GM18526 (cell line): ENCODE measurements around the gene GET4.

Experiments used
- POLR2A ChIP-seq: IDR thresholded peaks from 3 replicates; pipeline ENCODE4 v1.6.1; 2011; ENCODE audit not compliant: insufficient read length; ENCODE audit errors: extremely low read depth

GET4 gene

DNA sequence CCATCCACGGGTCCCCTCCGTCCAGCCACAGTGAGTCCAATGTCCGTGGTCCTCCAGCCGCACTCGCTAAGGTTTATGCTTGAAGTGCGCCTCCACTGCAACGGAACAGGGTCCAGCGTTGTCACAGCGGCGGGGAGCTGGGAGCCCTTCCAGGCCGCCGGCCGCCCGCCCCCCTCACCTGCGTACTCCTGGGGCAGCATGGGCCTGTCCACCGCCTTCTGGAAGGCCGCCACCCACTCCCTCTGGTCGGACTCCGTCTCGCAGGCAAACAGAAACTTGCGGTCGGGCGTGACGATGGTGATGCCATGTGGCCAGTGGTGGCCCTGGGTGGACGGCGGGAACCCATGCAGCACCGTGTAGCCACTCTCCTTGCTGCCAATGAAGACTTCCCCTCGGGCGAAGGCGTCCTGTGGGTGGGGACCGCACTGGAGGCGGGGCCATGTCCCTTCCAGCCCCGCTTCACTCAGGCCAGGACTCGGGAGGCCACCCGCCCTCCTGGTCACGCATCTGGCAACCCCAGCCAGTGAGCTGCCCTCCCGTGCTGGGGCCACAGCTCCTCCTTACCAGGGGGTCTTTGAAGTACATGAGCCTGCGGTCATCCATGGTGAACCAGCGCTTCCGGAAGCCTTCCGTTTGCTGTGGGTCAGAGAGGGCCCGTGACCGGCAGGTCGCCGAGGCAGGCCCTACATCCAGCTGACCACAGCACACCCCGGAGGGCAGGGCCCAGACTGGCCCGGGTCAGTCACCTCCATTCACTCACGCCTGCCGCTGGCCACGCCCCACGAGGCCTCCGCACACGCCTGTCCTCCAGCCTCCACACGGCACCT is 22.7 kb downstream of the GET4 start:
- TF ChIP-seq POLR2A, result no peak

DNA sequence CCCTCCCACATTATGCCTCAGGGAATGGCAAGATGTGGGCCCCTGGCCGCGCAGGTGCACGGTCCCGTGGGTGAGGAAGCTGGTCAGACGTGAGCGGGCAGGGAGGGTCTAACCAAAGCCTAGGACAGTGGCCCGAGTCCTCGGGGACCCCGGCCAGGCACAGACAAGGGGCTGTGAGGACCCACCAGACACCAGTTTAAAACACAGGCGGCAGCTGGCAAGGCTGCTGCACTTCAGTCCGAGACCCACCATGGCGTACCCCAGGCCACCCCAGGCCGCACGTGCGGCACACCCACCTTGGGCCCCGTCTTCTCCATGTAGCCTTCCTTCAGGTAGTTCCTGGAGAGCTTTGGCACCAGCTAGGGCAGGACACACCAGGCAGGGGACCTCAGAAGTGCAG is 23.5 kb downstream of the GET4 start:
- TF ChIP-seq POLR2A, result no peak

DNA sequence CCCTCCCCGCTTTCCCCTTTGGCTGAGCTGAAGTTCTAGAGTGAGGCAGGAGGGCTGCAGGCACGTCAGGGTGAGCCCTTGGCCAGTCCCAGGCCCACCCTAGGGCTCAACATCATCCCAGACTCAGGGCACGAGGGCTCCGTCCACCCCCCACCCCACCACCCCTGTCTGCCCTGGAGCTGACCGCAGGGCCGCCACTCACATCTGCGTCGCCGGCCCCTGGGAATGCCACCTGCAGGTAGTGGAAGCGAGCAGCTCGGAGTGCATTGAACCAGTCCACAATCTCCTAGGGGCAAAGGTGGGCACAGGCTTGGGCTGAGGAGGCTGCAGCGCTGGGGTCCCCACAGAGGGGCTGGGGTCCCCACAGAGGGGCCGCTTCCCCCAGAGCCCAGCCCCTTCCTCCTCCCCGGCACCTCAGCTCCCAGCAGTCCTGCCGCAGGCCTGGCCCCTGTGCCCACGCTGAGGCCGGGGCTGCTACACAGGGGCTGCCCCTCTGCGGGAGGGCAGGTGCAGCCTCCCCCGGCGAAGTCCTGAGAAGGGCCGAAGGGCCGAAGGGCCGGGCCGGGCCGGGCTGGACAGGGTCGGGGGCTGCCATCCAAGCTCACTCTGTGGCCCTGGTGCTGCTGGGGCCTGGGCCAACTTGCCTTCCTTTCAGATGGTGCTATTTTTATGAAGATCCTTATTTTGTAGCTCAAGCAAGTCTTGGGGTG is 24.1 kb downstream of the GET4 start:
- no peak for TF ChIP-seq POLR2A

DNA sequence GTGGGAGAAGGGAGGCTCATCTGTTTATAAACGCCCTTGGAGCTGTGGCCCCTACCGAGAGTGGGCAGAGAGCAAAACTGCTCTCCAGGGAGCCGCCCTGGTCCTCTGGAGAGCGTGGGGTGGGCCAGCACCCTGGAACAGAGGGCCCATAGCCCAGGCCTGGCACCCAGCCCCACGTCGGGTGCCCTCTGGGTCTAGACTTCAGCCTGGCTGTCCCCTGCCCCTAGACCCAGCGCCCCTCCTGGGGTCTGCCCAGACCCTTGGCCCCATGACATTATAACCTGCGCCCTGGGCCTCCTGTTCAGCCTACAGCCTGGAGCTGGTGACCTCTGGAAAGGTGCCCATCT is 24.7 kb downstream of the GET4 start:
- TF ChIP-seq POLR2A, result no peak

DNA sequence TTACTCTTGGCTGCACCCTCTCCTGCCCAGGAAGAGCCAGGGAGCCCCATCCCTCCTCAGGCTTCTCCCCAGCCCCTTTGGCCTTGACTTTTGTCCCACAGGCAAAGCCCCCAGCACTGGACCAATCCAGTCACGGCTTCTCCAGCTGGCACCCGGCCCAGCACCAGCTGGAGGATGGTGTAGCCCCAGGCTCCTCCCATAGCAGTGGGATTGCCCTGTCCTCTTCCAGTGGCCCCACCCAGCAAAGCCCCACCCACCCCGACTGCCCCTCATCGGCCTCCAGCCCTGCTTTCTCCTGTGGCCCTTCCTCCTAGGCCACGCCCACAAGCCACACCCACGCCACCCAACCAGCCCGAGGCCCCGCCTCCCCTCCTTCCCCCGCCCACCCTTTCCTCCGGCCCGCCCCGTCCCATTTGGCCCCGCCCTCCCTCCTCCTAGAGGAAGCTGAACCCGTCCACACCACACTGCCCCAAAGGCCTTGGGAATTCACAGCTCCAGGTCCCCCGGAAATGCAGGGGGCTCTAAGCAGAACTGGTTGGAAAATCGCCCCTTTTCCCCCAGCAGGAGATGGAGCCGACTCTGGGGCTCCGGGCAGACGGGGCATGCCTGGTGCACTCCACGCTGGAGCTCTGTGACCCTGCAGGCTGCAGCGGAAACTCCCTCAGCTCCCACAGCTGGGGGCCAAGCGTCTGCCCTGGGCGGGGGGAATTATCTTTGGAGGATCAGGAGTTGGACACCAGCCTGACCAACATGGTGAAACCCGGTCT is 25.2 kb downstream of the GET4 start:
- no peak for TF ChIP-seq POLR2A

DNA sequence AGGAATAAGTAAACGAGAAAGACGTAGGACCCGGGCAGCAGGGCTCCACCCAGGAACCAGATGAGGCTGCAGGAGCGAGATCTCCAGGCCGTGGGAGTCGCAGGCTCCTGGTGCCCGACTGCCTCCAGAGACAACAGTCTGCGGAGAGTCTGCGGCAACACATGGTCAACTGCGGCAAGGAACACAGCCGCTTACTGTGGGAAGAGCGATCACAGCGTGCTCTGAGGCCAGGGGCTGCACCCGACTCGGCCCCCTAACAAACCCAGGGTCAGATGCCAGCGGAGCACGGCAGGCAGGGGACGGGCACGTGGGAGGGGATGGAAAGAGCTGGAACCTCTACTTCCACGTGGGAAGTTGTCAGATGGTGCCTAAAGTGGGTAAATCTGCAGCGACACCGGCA is 26.6 kb downstream of the GET4 start:
- TF ChIP-seq POLR2A, result no peak

DNA sequence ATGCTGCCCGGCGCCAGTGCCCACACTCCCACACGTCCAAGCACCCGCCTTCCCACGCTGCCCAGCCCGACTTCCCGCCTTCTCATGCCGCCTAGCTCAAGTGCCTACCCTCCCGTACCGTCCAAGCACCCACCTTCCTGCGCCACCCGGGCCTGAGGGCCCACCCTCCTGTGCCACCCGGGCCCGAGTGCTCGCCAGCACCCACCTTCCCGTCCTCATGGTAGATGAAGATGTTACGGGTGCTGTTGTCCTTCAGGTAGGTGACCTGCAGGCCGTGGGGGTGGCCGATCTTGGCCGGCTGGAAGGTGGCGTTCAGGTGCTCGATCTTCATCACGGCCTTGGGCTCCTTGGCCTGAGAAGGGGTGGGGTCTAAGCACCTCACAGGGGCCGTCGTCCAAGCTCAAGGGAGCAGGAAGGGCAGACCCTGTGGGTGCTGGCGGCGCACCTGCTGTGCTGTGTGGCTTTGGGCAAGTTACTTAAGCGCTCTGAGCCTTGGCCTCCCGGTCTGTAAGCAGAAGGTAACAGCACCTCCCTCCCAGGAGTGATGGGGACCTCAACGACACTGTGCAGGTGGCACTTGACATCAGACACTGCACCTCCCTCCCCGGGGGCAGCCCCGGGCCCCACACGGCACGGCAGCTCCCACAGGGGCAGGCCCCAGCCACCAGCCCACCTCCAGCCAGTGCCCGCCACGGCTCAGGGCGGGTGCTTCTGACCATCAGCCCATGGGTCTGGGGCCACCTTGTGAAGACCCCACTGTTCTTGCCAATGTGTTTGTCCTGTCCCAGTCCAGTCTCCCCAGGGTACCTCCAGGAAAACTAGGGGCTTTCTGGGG is 27.8 kb downstream of the GET4 start:
- TF ChIP-seq POLR2A, result no peak

DNA sequence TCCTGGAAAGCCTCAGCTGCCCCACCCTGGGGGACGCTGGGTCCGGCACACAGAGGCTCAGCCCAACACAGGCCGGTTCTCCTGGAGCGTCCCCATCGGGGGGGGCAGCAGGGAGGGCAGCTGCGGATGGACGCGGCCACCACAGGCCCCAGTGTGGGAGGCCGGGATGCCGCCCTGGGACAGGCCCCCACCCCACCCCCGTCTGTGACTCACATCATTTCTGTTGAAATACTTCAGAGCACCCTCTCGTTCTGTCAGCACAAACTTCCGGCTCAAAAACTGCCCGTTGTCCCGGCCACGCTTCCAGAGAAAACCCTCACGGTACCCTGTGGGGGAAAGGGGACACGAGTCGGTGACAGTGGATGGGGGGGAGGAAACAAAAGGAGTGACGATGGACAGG is 28.5 kb downstream of the GET4 start:
- TF ChIP-seq POLR2A, result no peak

DNA sequence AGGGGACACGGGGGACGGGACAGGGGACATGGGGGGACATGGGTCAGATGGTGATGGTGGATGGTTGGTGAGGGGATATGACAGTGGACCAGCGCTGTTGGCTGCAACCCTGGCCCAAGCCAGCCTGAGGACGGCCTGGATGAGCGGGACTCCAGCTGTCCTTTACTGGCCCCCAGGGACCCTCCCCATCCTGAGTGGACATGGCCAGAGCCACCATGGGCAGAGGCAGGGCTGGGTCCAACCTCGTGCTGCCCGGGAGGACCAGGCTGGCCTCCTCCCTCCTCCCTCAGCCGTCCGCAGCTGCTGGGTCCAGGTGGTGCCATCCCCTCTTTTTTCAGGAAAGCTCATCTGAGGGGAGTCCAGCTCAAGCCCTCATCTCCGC is 30.4 kb downstream of the GET4 start:
- TF ChIP-seq POLR2A, result no peak

DNA sequence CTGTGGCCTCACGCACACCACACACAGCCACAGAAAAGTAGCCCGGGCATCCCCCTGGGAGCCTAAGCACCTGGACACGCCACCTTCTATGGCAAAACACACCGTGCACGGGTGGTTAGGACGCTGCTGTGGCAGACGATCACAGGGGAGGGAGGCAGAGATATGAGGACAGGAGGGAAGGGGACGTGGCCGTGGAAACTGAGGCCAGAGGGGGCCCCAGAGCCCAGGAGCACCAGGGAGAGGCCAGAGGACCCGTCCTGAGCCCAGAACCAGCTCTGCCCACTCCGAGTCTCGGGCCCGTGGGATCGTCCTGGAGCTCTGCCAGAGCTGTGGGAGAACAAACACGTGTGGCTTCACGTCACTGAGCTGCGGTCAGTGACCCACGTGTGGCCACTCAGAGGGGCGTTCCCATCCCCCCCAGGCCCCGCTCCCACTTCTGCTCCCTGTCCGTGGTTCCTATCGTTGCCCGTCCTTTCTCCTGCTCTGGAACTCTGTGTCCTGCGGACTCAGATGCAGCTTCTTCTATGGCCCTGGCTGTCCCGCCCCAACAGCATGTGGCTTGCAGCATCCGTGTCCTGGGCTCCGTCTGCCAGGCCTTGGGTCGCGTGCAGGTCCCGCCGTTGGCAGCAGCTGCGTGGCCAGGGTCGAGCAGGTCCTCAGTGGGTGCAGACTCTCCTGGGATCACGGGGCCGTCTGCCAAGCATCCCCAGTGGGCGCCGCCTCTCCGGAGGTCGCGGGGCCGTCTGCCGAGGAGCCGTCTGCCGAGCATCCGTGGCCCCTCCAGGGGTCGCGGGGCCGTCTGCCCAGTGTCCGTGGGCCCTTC is 31.0 kb downstream of the GET4 start:
- TF ChIP-seq POLR2A, result no peak

DNA sequence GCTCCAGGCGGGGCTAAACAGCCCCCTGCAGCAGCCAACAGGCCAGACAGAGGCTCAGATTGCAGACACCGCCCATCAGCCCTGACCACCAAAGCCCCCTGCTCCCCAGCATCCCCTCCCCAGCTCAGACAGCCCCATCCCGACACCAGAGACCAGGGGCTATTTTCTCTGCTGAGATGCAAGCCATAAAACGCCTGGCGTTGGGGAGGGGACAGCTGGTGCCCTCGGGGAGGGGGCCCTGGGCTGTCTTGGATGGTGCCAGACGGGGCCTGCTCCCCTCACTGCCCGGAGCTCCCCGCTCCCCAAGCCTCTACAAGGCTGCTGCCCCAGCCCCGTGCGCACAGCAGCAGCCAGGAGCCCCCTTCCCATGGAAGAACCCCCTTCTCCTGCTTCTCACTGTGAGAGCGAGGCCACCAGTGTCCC is 31.8 kb downstream of the GET4 start:
- TF ChIP-seq POLR2A, result no peak

DNA sequence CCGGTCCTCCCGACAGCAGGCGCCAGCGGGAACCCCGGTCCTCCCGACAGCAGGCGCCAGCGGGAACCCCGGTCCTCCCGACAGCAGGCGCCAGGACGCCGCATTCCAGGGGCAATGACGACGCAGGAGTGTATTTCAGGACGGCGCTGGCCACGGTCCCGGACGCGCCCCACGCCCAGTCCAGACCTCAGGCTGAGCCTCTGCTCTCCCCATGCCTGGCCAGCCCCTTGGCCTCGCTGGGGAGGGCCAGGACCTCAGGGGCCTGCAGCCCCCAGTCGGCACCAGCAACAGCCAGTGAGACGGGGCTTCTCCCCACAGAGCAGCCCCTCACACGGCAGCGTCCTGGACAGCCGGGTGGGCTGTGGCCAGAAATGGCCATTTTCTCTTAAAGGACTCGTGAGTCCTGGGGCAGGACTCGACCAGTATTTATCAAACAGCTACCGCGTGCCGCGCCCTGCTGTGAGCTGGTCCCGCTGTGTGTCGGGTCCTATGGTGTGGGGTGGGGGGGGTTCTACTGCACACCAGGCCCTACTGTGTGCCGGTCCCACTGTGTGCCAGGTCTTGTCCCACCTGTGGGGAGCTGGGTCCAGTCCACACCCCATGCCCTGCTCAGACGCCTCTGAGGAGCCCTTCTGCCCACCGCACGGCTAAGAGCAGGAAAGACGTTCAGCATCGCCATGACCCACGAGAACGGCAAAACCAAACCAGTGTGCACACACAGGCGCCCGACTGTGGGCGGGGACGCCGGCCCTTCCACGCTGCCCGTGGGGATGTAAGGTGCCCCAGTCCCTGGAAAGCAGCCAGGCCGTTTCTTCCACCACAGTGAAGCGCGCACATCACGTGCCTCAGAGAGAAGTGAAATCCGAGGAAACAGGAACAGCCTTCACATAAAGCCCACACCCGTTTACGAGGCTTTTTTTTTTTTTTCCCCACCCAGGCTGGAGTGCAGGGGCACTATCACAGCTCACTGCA is 33.3 kb downstream of the GET4 start:
- no peak for TF ChIP-seq POLR2A

DNA sequence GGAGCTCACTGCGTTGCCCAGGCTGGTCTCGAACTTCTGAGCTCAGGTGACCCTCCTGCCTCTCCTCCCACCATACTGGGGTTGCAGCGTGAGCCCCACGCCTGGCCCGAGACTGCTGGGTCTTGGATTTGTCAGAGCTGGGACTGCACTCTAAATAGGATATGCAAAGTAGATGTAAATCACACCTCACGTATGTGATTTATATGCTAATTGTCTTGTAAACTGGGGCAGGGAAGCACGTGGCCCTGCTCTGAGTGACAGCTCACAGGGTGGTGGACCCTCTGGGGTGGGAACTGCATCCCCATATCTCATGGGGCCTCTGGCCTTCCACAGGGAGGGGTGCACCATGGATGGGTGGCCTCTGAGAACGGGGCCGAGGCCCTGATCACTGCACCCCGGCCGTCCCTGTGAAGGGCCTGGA is 34.1 kb downstream of the GET4 start:
- no peak for TF ChIP-seq POLR2A
